Right lobe of liver (tissue), 6 donors: ENCODE data around the gene PSMD14. TPM values are rescaled to one million over a fixed set of nuclear protein-coding genes. Genes with fewer than 3 reads are reported as not detected.
A peak's percentile ranks its signal among the peaks of the same experiment; 100 is the strongest.

ENCODE experiments used
- ATAC-seq, 4 donors: fragments of 200-7000 bp; cut with Tn5 transposase; one replicate each; pipeline ENCODE4 v1.9.1; 2020; ENCODE audit warnings: mild to moderate bottlenecking in 4 of 4, moderate library complexity in 4 of 4
- DNase-seq, 3 donors: peaks; one replicate each; pipeline ENCODE4 v3.0.0-alpha.2; 2020
- H3K27ac ChIP-seq, 3 donors: fragments of 200-600 bp; one replicate each; pipeline ENCODE4 v1.8.0; 2022
- H3K27me3 ChIP-seq, 2 donors: fragments of 200-600 bp; one replicate each; pipeline ENCODE4 v1.8.0; 2022
- H3K36me3 ChIP-seq, 4 donors: fragments of 200-600 bp; sonication (generic) in 1 of 4; one replicate each; pipeline versions ENCODE4 v1.5.1 to v1.8.0; 2017 to 2022; ENCODE audit warnings: control low read depth in 1 of 4
- H3K4me1 ChIP-seq, 4 donors: fragments of 200-600 bp; sonication (generic) in 1 of 4; one replicate each; pipeline versions ENCODE4 v1.5.1 to v1.8.0; 2017 to 2022; ENCODE audit warnings: control low read depth in 1 of 4
- H3K4me3 ChIP-seq, 3 donors: fragments of 200-600 bp; one replicate each; pipeline ENCODE4 v1.8.0; 2022
- H3K9me3 ChIP-seq, 4 donors: fragments of 200-600 bp; sonication (generic) in 1 of 4; one replicate each; pipeline versions ENCODE4 v1.5.1 to v1.8.0; 2017 to 2022; ENCODE audit warnings: control low read depth in 1 of 4
- CTCF ChIP-seq, 4 donors: fragments of 200-600 bp in 3 of 4; fragments of 450-650 bp in 1 of 4; IDR thresholded peaks; one replicate each; pipeline versions ENCODE4 v1.5.1 to v1.8.0; 2016 to 2022; ENCODE audit warnings: antibody characterized with exemption in 4 of 4, mild to moderate bottlenecking in 2 of 4
- POLR2A ChIP-seq: fragments of 450-650 bp; IDR thresholded peaks from one replicate; pipeline ENCODE4 v1.6.1; 2017; ENCODE audit warnings: antibody characterized with exemption, mild to moderate bottlenecking
- WGBS: methylation state at CpG from one replicate; pipeline ENCODE4 v1.1.6; 2018; ENCODE audit warnings: low coverage, low lambda C conversion rate; ENCODE audit not compliant: insufficient coverage; ENCODE audit errors: missing lambda C conversion rate; 5-methylcytosine and 5-hydroxymethylcytosine counted together
- intact Hi-C, 2 donors: fragments of 100-400 bp; cut with DNase I; formaldehyde crosslinking; loops; one replicate each; pipeline versions ENCODE4 v1.11.2 to v1.14.1; 2022
- total RNA-seq, 6 experiments: library from RNA; depleted of rRNA in 2 of 6; stranded (reverse); fragments of >200 nt in 2 of 6; fragmentation: NEBNext Ultra II Directional in 3 of 6; extraction: Animal tissue kit (Norgen Biotek cat#: 25700) in 3 of 6; gene quantifications; one replicate each; pipeline versions ENCODE4 v1.1.0 to v1.2.4, GENCODE V29; 2016 to 2023
- donor health status: DM: no; HTN: yes; CAD: no.
- donor health status: DM: no; HTN: no; CAD: no.
- donor health status: DM: no; HTN: no; CAD: no.
- donor health status: DM: no; HTN: yes; CAD: no.
- donor health status: DM: no; HTN: yes; CAD: no.

PSMD14 gene
- total RNA-seq, 6 experiments from 2014 or later, result 18.7 to 61.8 (median 24.9) TPM

- ATAC-seq, result no peak
- Histone ChIP-seq H3K9me3 (no peaks in the 10 kb centered on the region), H3K36me3 (no peaks in the 10 kb centered on the region), H3K4me3 (no peak overlapping the region), H3K4me1 (peaks cover 0 to 11% (median 0%) of the 10 kb centered on the region in 4 donors), H3K27ac (no peak overlapping the region), H3K27me3 (peaks cover 20 to 51% of the 10 kb centered on the region in 2 donors)
- intact Hi-C loops, result no loop called here
- 10% methylated on average over 13 of the region's 13 CpGs for WGBS
- TF ChIP-seq POLR2A (no peak), CTCF (IDR thresholded peaks at IDR 0.05) (peak in 3 of 4 donors; percentile 21 to 26 (median 22))
- DNase-seq, result no peak
Observed at GRCh38 chr2:161426455-161426921, 118.3 kb downstream of the PSMD14 start.

GRCh38 chr2:161426922-161427663, 118.9 kb downstream of the PSMD14 start:
- DNase-seq, result no peak
- TF ChIP-seq POLR2A (no peak), CTCF (IDR thresholded peaks at IDR 0.05) (no peak)
- Histone ChIP-seq H3K4me1 (peaks cover 0 to 11% (median 0%) of the 10 kb centered on the region in 4 donors), H3K36me3 (no peaks in the 10 kb centered on the region), H3K27me3 (peaks cover 18 to 54% of the 10 kb centered on the region in 2 donors), H3K9me3 (no peaks in the 10 kb centered on the region), H3K27ac (no peak overlapping the region), H3K4me3 (peak overlapping the region in 1 of 3 donors; percentile 6)
- peak in 1 of 4 donors; percentile 21 for ATAC-seq
- 2% methylated on average over 14 of the region's 54 CpGs for WGBS
- intact Hi-C loops, result no loop called here

GRCh38 chr2:161427664-161428587, 119.7 kb downstream of the PSMD14 start:
- peak in 2 of 4 donors; percentile 16 to 19 for ATAC-seq
- Histone ChIP-seq H3K9me3 (no peaks in the 10 kb centered on the region), H3K4me1 (peaks cover 0 to 11% (median 0%) of the 10 kb centered on the region in 4 donors), H3K27ac (no peak overlapping the region), H3K4me3 (no peak overlapping the region), H3K27me3 (peaks cover 14 to 54% of the 10 kb centered on the region in 2 donors), H3K36me3 (no peaks in the 10 kb centered on the region)
- intact Hi-C loops, result no loop called here
- TF ChIP-seq POLR2A (no peak), CTCF (IDR thresholded peaks at IDR 0.05) (no peak)
- 9% methylated on average over 26 of the region's 64 CpGs for WGBS
- DNase-seq, result no peak

GRCh38 chr2:161430386-161430785, 122.2 kb downstream of the PSMD14 start:
- Histone ChIP-seq H3K36me3 (no peaks in the 10 kb centered on the region), H3K4me1 (no peaks in the 10 kb centered on the region), H3K27me3 (peaks cover 0 to 34% of the 10 kb centered on the region in 2 donors), H3K27ac (no peak overlapping the region), H3K9me3 (no peaks in the 10 kb centered on the region), H3K4me3 (no peak overlapping the region)
- no peak for TF ChIP-seq POLR2A
- no peak for TF ChIP-seq CTCF (IDR thresholded peaks at IDR 0.05)
- WGBS, result 51% methylated on average over 2 of the region's 2 CpGs
- ATAC-seq, result no peak
- intact Hi-C loops, result no loop called here
- no peak for DNase-seq
